ENCODE measurements around the gene NFIX. TPM values are rescaled to one million over a fixed set of nuclear protein-coding genes. Genes with fewer than 3 reads are reported as not detected.
"Not testable (repeated sequence)": the region's sequence is repeated elsewhere in the genome, so short reads cannot be mapped to it uniquely, and the experiment has no call there.

The NFIX gene
- total RNA-seq, 1 donor from 2014 or later = 75.5 TPM

DNA sequence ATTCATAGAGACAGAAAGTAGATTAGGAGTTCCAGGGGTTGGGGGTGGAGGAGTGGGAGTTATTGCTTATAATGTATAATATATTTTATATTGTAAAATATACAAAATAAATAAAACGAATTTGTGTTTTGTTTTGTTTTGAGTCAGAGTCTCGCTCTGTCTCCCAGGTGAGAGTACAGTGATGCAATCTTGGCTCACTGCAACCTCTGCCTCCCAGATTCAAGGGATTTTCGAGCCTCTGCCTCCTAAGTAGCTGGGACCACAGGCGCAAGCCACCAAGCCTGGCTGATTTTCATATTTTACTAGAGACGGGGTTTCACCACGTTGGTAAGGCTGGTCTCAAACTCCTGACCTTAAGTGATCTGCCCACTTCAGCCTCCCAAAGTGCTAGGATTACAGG is 35.8 kb upstream of the NFIX start:
- no peak for DNase-seq

DNA sequence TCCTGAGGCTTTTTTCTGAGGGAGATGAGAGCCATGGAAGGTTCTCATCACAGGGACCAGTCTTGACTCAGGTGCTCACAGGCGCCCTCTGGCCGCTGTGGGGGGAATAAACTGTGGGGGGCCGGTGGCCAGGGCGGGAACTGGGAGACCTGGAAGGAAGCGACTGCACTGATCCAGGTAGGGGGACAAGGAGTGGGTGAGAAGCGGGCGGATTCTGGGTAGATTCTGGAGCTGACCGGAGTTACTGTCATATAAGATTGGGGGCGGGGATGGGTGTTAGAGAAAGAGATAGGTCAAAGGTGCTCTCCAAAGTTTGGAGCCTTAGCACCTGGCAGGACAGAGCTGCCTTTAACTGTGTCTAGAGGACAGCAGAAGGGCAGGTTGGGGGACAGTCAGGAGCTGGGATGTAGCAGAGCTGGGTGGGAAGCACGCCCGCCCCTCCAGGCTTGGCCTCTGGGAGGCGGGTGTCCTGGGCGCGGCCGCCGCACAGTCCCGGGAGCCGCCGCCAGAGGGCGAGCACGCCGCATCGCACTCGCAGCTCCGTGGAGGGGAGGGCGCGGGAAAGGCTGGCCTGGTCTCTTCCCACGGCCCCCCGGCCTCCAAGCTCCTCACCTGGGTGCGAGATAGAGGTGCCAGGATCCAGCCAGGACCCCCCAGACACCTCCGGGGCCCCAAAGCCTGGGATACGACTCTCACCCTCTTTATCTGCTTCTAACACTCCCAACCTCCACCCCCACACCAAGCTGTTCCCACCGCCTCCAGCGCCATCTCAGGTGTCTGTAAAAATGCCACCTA is 30.1 kb upstream of the NFIX start:
- DNase-seq = peak; percentile 40

DNA sequence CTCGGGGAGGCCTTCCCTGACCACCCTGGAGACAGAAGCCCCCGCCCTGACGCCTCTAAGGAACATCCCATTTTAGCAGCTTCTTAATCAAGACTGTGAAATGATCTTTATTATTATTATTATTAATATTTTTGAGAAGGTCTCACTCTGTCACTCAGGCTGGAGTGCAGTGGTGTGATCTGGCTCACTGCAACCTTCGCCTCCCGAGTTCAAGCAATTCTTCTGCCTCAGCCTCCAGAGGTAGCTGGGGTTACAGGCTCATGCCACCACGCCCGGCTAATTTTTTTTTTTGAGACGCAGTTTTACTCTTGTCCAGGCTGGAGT is 29.5 kb upstream of the NFIX start:
- DNase-seq = no peak

DNA sequence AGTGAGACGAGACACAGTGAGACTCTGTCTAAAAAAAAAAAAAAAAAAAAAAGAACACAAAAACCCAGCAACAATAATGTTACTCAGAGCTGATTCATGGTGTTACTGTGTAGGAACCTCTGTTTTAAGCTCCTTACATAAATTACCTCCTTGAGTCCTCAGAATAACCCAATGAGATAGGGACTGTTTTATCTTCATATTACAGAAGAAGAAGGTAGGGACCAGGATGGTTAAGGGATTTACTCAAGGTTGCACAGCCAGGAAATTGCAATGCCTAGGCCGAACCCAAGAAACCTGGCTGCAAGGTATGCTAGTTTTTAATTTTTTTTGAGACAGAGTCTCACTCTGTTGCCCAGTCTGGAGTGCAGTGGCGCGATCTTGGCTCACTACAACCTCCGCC is 27.4 kb upstream of the NFIX start:
- no peak for DNase-seq

DNA sequence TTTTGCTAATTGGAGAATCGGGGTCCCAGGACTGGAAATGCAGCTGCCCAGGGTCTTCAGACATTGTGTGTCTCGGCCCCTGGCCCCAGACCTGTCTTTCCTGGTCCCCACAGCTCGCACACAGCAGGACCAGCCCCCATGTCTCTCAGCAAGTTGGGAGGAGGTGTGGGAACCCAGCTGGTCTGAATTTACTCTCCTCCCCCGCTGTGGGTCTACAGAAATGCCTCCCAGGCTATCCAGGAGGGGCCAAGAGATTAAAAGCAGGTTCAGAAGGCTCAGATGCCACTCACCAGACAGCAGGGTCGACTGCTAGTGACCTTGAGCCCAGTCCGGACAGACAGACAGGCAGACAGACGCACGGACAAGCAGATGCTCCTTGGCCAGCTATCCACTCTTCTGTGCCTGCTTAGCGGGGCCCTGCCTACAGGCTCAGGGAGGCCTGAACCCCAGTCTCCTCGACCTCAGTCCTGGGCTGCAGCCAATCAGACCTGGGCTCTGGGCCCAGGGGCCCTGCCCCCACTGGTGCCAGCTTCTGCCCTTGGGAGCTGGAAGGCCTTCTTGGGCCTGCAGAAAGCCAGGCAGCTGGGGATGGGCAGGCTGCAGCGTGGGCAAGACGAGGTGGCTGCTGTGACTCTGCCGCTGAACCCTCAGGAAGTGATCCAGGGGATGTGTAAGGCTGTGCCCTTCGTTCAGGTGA is 25.8 kb upstream of the NFIX start, which contains the start of gene DAND5:
Gene DAND5, plus strand, starts transcription at position 285 of the 697 bp plus-strand sequence. Its CDS starts 85 bp downstream, at position 370.
- no peak for DNase-seq

DNA sequence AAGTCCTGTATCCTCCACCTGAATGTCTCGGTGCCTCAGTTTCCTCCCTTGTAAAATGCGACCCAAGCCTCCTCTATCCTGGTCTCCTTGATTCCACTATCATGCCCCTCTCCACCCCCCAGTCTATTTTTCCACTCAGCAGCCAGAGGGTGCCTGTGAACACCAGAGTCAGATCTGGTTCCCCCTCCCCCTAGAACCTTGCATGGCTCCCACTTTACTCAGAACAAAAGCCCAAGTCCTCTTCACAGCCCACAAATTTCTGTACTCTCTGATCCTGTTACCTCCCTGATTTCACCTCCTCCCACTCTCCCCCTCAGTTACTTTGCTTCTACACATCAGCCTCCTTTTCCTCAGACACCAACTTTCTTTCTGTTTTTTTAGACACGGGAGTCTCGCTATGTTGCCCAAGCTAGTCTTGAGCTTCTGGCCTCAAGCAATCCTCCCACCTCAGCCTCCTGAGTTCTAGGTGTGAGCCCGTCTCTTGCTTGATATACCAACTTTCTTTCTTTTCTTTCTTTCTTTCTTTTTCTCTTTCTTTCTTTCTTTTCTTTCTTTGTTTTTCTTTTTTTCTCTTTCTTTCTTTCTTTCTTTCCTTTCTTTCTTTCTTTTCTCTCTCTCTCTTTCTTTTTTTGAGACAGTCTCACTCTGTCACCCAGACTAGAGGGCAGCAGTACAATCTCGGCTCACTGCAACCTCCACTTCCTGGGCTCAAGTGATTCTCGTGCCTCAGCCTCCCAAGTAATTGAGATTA is 25.0 kb upstream of the NFIX start:
- DNase-seq = no peak

DNA sequence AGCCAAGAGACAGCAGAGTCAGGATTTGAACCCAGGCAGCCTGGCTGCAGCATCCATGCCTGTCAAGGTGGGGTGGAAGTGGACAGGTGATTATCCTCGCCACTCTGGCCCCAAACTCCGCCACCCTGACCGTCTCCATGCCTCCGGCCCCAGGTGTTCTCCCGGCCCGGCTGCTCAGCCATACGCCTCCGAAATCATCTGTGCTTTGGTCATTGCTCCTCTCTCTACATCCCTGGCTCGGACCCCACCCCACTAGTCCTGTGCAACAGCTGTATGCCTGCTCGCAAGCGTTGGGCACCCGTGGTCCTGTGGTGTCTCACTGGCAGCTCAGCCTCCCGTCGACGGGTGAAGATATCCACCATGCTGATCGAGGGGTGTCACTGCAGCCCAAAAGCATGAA is 22.0 kb upstream of the NFIX start:
- no peak for DNase-seq

DNA sequence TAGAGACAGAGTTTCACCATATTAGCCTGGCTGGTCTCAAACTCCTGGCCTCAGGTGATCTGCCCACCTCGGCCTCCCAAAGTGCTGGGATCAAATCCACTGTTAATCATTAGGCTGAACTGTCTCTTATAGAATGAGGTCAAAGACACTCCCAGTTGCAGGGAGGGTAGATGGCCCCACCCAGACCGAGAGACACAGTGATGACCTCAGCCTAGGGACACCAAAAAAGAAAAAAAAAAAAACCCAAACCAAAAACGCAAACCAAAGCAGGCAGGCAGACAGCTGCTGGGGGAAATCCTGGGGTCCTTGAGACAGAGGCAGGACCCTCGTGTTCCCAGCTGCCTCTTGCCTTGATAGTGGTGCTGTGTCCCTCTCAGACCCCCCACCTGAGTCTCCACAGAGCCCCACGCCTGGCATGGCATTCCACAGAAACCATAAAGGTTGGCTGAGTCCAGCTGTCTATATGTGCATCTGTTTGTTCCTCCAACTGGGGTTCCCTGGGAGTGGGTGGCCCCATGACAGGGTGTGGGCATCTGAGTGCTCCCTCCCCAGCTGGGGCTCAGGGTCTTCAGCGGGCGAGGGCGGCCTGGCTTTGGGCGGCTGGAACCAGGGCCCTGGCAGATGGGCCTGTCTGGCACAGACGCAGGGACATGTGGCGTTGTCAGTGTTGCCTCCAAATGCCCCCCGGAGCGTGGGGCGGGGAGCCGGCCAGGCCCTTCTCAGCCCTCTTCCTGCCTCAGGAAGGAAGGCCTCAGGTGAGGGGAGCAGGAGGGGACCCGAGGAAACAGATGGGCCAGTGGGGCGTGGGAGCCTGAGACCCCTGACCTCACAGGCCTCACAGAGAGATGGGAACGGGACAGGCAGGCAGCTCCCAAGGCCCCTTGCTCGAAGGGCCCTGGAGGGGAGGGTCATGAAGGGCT is 20.7 kb upstream of the NFIX start:
- no peak for DNase-seq

DNA sequence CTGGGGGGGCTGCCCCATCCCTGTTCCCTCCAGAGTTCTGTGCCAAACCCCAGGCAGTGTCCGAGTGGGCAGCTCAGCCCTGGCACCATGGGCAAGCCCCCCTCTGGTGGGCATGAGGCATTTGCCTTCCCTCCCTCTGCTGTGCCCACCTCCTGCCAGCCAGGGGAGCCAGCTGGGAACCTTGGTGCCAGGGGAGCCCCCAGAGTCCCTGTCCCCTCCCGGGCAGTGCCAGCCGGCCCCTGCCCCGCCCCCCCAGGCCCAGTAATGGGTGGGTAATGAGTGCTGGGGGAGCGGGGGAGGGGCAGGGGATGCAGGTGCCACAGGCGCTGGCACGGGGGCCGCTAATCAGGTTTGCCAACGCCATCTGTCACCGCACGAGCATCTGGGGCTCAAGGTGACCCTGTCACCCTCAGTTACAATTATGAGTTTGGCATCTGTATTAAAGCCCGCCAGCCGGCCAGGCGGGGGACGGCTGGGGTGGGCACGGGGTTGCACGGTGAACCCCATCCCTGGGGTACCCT is 20.0 kb upstream of the NFIX start:
- no peak for DNase-seq

DNA sequence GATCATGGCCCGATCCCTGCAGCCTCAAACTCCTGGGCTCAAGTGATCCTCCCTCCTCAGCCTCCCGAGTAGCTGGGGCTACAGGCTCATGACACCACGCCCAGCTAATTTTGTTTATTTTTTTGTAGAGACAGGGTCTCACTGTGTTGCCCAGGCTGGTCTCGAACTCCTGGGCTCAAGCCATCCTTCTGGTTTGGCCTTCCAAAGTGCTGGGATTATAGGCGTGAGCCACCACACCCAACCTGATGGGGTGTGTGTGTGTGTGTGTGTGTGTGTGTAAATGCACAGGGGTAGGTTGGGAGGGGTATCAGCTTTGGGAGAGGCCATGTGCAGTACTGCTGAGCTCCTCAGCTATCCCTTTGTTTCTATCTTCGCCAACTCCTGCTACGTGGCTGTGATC is 19.2 kb upstream of the NFIX start:
- DNase-seq = not testable (repeated sequence)

DNA sequence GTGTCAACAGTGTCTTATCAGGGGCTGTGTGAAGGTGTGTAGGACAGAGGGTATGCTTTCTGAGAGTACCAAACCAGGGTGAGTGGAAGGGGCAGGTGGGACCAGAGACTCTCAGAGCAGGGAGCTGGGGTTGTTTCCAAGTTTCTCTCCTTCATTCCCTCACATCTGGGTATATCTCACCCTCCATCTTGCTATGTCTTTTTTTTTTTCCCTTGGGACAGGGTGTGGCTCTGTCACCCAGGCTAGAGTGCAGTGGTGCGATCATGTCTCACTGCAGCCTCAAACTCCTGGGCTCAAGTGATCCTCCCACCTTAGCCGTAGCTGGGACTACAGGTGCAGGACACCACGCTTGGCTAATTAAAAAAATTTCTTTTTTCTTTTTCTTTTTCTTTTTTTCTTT is 15.3 kb upstream of the NFIX start:
- DNase-seq = no peak

DNA sequence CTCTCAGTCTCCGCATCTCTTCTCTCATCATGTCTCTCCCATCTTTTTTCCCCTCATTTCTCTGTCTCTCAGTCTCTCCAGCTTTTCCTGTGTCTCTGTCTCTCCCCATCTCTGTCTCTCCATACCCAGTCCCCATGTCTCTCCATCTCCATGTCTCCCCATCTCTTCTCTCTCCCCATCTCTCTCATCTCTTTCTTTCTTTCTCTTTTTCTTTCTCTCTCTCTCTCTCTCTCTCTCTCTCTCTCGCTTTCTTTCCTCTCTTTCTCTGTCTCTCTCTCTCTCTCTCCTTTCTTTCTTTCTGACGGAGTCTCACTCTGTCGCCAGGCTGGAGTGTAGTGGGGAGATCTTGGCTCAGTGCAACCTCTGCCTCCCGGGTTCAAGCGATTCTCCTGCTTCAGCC is 12.6 kb upstream of the NFIX start:
- no peak for DNase-seq

DNA sequence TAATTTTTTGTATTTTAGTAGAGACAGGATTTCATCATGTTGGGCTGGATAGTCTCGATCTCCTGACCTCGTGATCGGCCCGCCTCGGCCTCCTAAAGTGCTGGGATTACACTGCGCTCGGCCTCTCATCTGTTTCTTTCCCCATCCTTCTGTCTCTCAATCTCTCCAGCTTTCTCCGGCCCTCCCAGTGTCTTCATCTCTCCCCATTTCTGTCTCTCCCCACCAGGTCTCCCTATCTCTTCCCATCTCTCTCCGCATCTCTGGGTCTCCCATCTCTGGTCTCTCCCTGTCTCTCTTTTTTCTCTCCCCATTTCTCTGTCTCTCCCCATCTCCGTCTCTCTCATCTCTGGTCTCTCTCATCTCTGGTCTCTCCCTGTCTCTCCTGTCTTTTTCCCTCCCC is 12.2 kb upstream of the NFIX start:
- DNase-seq = no peak

DNA sequence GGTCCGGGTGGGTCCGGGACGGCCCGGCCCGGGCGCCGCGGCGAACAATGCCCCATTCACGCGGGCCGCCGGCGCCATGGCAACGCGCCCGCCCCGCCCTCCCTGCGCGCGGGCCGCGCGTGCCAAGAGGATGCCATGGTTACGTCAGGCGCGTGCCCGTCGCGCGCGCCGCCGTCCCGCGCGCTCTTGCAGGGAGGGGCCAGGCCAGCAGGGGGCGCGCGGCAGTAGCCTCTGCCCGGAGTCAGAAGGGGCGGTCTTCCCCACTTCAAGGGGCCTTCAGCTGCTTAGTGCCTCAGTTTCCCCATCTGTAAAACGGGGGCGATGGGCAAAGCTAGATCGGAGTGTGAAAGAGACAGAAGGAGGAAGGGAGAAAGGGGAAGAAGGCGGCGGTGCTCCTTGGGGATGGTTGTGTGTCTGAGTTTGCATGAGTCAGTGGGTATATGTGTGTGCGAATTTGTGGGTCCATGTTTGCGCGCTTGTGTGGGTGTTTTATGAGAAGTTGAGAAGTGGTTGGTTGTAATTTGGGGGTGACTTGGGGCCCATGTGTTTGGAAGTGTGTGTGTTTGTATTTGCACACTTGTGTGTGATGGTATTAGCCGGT is 11.6 kb upstream of the NFIX start:
- DNase-seq = peak; percentile 88

DNA sequence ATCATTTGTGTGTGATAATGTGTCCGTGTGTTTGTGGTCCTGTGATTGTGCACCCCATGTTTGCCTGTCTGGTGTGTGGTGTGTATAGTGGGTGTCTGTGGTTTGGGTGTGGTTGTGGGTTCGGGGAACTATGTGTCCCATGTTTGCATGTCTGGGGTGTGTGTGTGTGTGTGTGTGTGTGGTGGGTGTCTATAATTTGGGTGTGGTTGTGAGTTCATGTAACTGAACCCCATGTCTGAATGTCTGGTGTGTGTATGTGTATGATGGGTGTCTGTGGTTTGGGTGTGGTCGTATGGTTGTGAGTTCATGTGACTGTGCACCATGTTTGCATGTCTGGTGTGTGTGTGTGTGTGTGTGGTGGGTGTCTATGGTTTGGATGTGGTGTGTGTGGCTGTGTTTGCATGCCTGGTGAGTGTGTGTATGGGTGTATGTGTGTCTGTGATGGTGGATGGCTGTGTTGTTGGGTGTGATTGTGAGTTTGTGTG is 11.1 kb upstream of the NFIX start:
- DNase-seq = no peak

DNA sequence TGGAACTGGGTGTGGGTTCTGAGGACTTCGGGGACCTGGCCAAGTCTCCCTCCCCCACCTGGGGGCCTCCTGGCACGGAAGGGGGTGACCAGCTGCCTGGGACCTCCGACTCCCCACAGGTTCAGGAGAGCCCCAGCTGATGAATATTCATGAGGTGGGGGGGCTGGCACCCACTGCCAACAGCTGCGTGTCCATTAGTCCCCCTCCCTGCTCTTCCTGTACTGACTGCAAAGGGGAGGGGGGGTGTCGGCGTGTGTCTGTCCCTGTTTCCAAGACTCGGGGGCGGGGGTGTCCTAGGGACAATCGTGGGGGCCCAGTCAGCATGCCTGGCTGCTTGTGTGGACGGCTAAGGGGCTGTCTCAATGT is 10.6 kb upstream of the NFIX start:
- no peak for DNase-seq

DNA sequence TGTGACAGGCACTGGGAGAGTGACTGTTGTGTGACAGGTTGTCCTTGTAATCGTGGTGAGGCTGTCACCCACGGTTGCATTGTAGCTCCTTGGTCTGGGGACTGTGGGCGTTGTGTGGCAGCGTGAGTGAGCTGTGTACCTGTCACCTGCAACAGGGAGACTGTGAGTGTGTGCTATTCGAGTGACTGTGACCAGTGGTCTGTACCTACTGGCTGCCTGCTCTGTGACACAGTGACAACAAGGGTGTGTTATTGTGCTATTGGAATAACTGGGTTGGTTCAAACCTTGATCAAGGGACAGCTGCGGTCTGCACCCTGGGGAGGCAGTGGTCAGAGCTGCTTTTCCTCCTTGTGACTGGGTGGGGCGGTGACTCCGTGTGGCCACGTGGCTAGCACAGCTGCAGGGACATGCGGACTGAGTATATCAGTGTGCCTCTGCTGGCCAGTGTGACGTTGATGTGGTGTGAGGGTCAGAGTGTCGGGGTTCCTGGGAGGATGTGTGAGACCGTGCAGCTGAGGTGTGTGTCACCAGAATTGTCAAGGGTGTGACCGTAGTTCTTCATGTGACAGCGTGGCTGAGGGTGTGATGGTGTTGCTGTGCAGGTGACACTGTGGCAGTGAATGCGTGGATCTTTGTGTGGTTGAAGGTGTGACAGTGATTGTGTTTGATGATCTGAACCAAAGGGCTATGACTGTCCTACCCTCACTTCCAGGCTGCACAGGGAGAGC is 10.1 kb upstream of the NFIX start:
- no peak for DNase-seq

DNA sequence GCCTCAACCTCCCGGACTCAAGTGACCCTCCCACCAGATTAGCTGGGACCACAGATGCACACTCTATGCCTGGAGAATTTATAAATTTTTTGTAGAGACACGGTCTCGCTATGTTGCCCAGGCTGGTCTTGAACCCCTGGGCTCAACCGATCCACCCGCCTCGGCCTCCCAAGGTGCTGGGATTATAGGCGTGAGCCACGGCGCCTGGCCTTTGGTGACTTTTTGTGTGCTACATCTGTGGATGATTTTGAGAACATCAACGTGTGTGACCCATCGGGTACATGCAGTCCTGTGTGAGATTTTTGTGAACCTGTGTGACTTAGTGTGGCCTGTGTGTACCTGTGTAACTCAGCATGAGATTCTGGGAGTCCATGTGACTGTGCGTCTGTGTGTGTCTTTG is 8.5 kb upstream of the NFIX start:
- no peak for DNase-seq

DNA sequence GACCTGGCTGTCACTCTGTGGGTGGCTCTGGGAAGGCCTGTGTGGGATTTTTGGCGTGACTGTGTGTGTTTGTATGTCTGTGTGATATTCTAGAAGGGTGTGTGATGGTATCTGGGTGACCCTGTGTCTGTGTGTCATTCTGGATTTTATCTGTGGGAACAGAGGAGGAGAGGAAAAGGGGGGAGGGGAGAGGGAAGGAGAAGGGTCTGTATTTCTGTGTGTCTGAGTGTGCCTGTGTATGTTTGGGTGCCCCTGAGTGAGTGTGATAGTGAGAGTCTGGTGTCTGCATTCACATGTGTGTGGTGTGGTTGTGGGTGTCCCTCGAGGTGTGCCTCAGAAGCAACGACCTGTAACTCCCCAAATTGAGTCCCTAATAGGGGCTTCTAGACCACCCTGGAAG is 8.1 kb upstream of the NFIX start:
- no peak for DNase-seq

DNA sequence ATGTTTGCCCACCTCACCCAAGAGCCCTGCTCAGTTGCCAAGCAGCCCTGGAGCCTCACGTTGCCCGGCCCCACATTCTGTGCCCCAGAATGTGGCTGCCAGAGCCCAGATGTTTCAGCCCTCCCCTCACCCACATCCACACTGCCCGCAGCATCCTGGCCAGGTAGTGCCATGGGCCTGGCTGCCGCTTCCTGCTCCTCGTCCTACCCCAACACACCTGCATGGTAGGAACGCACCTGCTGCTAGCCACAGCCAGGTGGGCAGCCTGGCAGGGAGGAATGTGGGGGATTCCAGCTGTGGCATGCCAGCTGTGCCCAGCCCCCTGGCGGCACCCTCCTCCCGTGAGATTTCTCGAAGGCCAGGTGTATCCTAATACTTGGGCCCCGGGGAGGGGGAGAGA is 7.5 kb upstream of the NFIX start:
- no peak for DNase-seq

DNA sequence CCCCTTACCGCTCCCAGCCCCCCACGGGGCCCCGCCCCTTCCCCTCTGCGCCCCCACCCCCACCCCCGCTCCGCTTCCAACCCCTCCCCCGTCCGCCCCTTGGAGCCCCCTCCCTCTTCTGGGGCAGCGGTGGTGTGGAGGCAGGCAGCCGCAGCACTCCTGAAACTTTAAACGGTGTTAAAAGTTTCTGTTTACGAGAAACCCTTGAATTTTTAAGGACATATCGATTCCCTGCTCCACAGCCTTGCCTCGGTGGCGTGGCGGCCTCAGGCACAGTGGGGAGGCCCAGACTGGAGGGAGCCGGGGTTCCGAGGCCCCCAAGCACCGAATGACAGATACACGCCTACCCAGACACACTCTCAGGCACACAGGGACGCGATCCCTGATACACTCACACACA is 4.8 kb upstream of the NFIX start:
- DNase-seq = no peak

Measured in skin of body (tissue), 2 donors.